GM12878 (cell line): ENCODE measurements around the gene CCDC88A. TPM values are rescaled to one million over a fixed set of nuclear protein-coding genes. Genes with fewer than 3 reads are reported as not detected.

Experiments used
- ATAC-seq: fragments of 200-7000 bp; cut with Tn5 transposase; 3 replicates; pipeline ENCODE4 v1.9.1; 2020; ENCODE audit warnings: mild to moderate bottlenecking, moderate library complexity
- BruUV-seq: library from RNA; stranded (reverse); fragments of 400-500 nt; replicated peaks from 2 replicates; lab custom pipeline; 2021; lab: Mats Ljungman, UMichigan
- CTCF ChIA-PET: fragments of 300-600 bp; sonication (Branson Sonifier 250); formaldehyde crosslinking; extraction: SDS; loops from one replicate; lab custom pipeline; 2021; ENCODE audit warnings: inconsistent platforms; lab: Yijun Ruan, JAX
- POLR2A ChIA-PET: fragments of 350-600 bp; formaldehyde crosslinking; extraction: SDS; loops from one replicate; lab custom pipeline; 2021; ENCODE audit warnings: inconsistent platforms; lab: Charles Lee
- RAD21 ChIA-PET: fragments of 300-600 bp; sonication (Branson Sonifier 250); formaldehyde crosslinking; loops from one replicate; lab custom pipeline; 2023; ENCODE audit warnings: antibody characterized with exemption; ENCODE audit not compliant: unreplicated experiment; lab: Charles Lee
- SMC1A ChIA-PET: fragments of 300-600 bp; sonication (Branson Sonifier 250); formaldehyde crosslinking; loops from one replicate; lab custom pipeline; 2023; ENCODE audit not compliant: unreplicated experiment, uncharacterized antibody; lab: Charles Lee
- DNase-seq: peaks from one replicate; pipeline ENCODE4 v3.0.0-alpha.2; 2011; ENCODE audit warnings: low read depth, low spot score
- FAIRE-seq: peaks from 3 replicates; lab custom pipeline; 2011; peaks lifted over from hg19 to GRCh38; lab: Jason Lieb, UNC
- H2AFZ ChIP-seq: 2 replicates; pipeline ENCODE4 v1.6.0; 2011; ENCODE audit warnings: low read depth, low read length, control low read depth; ENCODE audit not compliant: control insufficient read depth
- H3K27ac ChIP-seq: 2 replicates; pipeline ENCODE4 v1.5.1; 2011; ENCODE audit warnings: control low read depth; ENCODE audit not compliant: control insufficient read depth, insufficient read depth
- H3K27me3 ChIP-seq, 2 experiments: replicated peaks in 1 of 2; 2 replicates each; pipeline versions ENCODE4 v1.6.0 to v1.6.1; 2011; ENCODE audit warnings: low read length in 1 of 2; ENCODE audit not compliant: control insufficient read depth in 2 of 2, insufficient read depth in 2 of 2
- H3K36me3 ChIP-seq, 2 experiments: 2 replicates each; pipeline ENCODE4 v1.5.1; 2011; ENCODE audit warnings: low read length in 1 of 2; ENCODE audit not compliant: control insufficient read depth in 2 of 2, insufficient read depth in 2 of 2
- H3K4me1 ChIP-seq: 2 replicates; pipeline ENCODE4 v1.6.1; 2011; ENCODE audit warnings: mild to moderate bottlenecking, low read length, moderate library complexity, mixed read lengths; ENCODE audit not compliant: control insufficient read depth, insufficient read depth
- H3K4me2 ChIP-seq: 2 replicates; pipeline ENCODE4 v1.6.0; 2011; ENCODE audit warnings: control low read depth; ENCODE audit not compliant: control insufficient read depth, insufficient read depth
- H3K4me3 ChIP-seq: fragments of 200-600 bp; sonication (generic); 2 replicates; pipeline ENCODE4 v1.5.1; 2016
- H3K79me2 ChIP-seq: 2 replicates; pipeline ENCODE4 v1.6.0; 2011; ENCODE audit warnings: low read length; ENCODE audit not compliant: control insufficient read depth, insufficient read depth
- H3K9ac ChIP-seq: 2 replicates; pipeline ENCODE4 v1.8.0; 2011; ENCODE audit warnings: low read length, control low read depth, mixed read lengths; ENCODE audit not compliant: control insufficient read depth, insufficient read depth
- H3K9me3 ChIP-seq: replicated peaks from 3 replicates; pipeline ENCODE4 v1.5.1; 2011; ENCODE audit warnings: mild to moderate bottlenecking, low read length; ENCODE audit not compliant: control insufficient read depth, insufficient read depth
- H4K20me1 ChIP-seq: 2 replicates; pipeline ENCODE4 v1.6.0; 2011; ENCODE audit not compliant: control insufficient read depth, insufficient read depth
- CBX5 ChIP-seq: sonication (generic); IDR thresholded peaks from 2 replicates; pipeline ENCODE4 v1.6.1; 2016; ENCODE audit warnings: low read depth, moderate library complexity, mild to moderate bottlenecking, inconsistent platforms
- DPF2 ChIP-seq: fragments of 450-650 bp; IDR thresholded peaks from 2 replicates; pipeline ENCODE4 v1.6.1; 2017; ENCODE audit warnings: mild to moderate bottlenecking
- EED ChIP-seq: sonication (generic); IDR thresholded peaks from 2 replicates; pipeline ENCODE4 v1.6.1; 2016; ENCODE audit warnings: antibody characterized with exemption, low read depth
- EGR1 ChIP-seq, 2 experiments: IDR thresholded peaks; 1 replicate in 1 of 2; 2 replicates in 1 of 2; pipeline ENCODE4 v1.6.1; 2011 to 2012; ENCODE audit warnings: low read depth in 2 of 2, low read length in 2 of 2, borderline replicate concordance in 1 of 2, mild to moderate bottlenecking in 1 of 2, moderate library complexity in 1 of 2
- EP300 ChIP-seq, 2 experiments: fragments of 150-350 bp in 1 of 2; IDR thresholded peaks; 2 replicates each; pipeline ENCODE4 v1.6.1; 2011 to 2012; ENCODE audit warnings: low read depth in 2 of 2, low read length in 2 of 2, borderline replicate concordance in 1 of 2, improper control_type of control experiment in 1 of 2, inconsistent platforms in 1 of 2; ENCODE audit not compliant: control insufficient read depth in 1 of 2
- EZH2 ChIP-seq: IDR thresholded peaks from 2 replicates; pipeline ENCODE4 v1.6.1; 2012; ENCODE audit warnings: low read depth, mild to moderate bottlenecking, control low read depth, inconsistent platforms, low read length, borderline replicate concordance; ENCODE audit not compliant: control insufficient read depth
- HDAC6 ChIP-seq: fragments of 200-600 bp; sonication (generic); IDR thresholded peaks from one replicate; pipeline ENCODE4 v1.8.0; 2017; ENCODE audit warnings: antibody characterized with exemption; ENCODE audit not compliant: unreplicated experiment
- HDGF ChIP-seq: fragments of 450-650 bp; IDR thresholded peaks from 2 replicates; pipeline ENCODE4 v1.6.1; 2016; ENCODE audit warnings: antibody characterized with exemption
- POLR2AphosphoS2 ChIP-seq: IDR thresholded peaks from 2 replicates; pipeline ENCODE4 v1.6.1; 2011; ENCODE audit warnings: low read depth, mild to moderate bottlenecking, low read length, improper control_type of control experiment, moderate library complexity
- RBBP5 ChIP-seq: fragments of 200-600 bp; sonication (generic); conservative IDR thresholded peaks from 2 replicates; pipeline ENCODE4 v1.6.1; 2016
- SMARCA5 ChIP-seq: fragments of 450-650 bp; IDR thresholded peaks from 2 replicates; pipeline ENCODE4 v1.6.1; 2017; ENCODE audit warnings: mild to moderate bottlenecking
- STAT1 ChIP-seq: fragments of 450-650 bp; conservative IDR thresholded peaks from 2 replicates; pipeline ENCODE4 v1.6.1; 2014; ENCODE audit warnings: antibody characterized with exemption, mild to moderate bottlenecking
- ZBTB40 ChIP-seq: fragments of 450-650 bp; IDR thresholded peaks from 2 replicates; pipeline ENCODE4 v1.6.1; 2016; ENCODE audit warnings: mild to moderate bottlenecking, moderate library complexity, borderline replicate concordance
- WGBS: methylation state at CpG from one replicate; pipeline ENCODE4 v1.1.6; 2016; ENCODE audit warnings: low lambda C conversion rate; ENCODE audit not compliant: insufficient replicate concordance, insufficient coverage; ENCODE audit errors: missing lambda C conversion rate; 5-methylcytosine and 5-hydroxymethylcytosine counted together
- in situ Hi-C: fragments of 300-500 bp; cut with MboI; formaldehyde crosslinking; loops from 9 replicates; pipeline ENCODE4 v1.14.3; 2018; ENCODE audit warnings: mixed read lengths
- intact Hi-C: fragments of 100-400 bp; cut with micrococcal nuclease; formaldehyde crosslinking; loops from one replicate; pipeline ENCODE4 v1.14.2; 2022; ENCODE audit not compliant: unreplicated experiment
- polyA plus RNA-seq, 11 experiments: library from polyadenylated mRNA; depleted of rRNA in 4 of 11; unstranded in 6 of 11; stranded (reverse) in 5 of 11; fragments of >200 nt; fragmentation: Nextera tagmentation in 4 of 11; fragmentation: Illumina TruSeq in 1 of 11; extraction: Ambion mirVana in 4 of 11; extraction: Trizol in 1 of 11; gene quantifications; 1 replicate in 1 of 11; 2 replicates in 10 of 11; pipeline versions ENCODE4 v1.2.1 to v1.2.3, GENCODE V29; 2011 to 2016; ENCODE audit warnings: inconsistent platforms in 2 of 11, missing spikeins in 2 of 11, low read depth in 1 of 11
- total RNA-seq, 4 experiments: library from RNA; depleted of rRNA in 3 of 4; stranded (reverse); fragments of >200 nt in 3 of 4; fragmentation: Illumina TruSeq in 1 of 4; extraction: Trizol in 1 of 4; gene quantifications; 2 replicates each; pipeline versions ENCODE4 v1.2.1 to v1.2.3, GENCODE V29; 2013 to 2021
- TF ChIP-seq, protein P1 (sequence below): IDR thresholded peaks from 2 replicates; pipeline ENCODE4 v1.6.1; 2012; ENCODE audit warnings: low read depth, low read length, improper control_type of control experiment

Gene CCDC88A
- total and polyA plus RNA-seq, 10 of the 15 experiments (the other 5 are each of a cell fraction or from before 2014, with no cell fraction given): 1.8 to 71.6 (median 45.9) TPM

DNA sequence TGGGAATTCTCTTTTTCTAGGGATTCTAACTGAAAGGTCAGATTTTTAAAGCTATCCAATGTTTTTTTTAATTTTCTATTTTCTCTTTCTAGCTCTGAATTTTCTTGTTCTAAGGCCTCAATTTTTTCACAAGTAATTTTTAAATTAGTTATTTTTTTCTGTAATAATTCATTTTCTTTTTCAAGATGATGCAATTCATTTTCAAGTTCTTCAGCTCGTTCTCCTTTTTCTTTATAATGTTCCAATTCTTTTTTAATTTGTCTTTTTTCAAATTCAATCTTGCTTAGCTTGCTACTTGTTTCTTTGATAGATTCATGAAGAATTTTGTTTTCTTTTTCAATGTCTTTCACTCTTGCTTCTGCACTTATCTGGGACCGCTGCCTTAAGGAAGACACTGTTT, 84.9 kb downstream of the CCDC88A start (continued):
- no peak for TF ChIP-seq EGR1 (IDR thresholded peaks at IDR 0.05; ENCODE audit: borderline replicate concordance in 1 of 2, low read depth in 2 of 2, low read length in 2 of 2)
- TF ChIP-seq EZH2: no peak
- no peak for TF ChIP-seq ZBTB40
- TF ChIP-seq, all 136 proteins: peak for 0

GRCh38 chr2:55330541-55331297, 88.9 kb downstream of the CCDC88A start:
- CTCF ChIA-PET: no interaction called here
- TF ChIP-seq EP300 (IDR thresholded peaks at IDR 0.05; ENCODE audit: borderline replicate concordance in 1 of 2, control insufficient read depth in 1 of 2, low read depth in 2 of 2, low read length in 2 of 2) (no peak), POLR2AphosphoS2 (no peak), STAT1 (no peak), SMARCA5 (no peak), HDAC6 (no peak), EED (no peak), DPF2 (no peak), HDGF (no peak), CBX5 (no peak), RBBP5 (no peak)
- TF ChIP-seq, protein P1, sequence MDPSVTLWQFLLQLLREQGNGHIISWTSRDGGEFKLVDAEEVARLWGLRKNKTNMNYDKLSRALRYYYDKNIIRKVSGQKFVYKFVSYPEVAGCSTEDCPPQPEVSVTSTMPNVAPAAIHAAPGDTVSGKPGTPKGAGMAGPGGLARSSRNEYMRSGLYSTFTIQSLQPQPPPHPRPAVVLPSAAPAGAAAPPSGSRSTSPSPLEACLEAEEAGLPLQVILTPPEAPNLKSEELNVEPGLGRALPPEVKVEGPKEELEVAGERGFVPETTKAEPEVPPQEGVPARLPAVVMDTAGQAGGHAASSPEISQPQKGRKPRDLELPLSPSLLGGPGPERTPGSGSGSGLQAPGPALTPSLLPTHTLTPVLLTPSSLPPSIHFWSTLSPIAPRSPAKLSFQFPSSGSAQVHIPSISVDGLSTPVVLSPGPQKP: no peak

More at GRCh38 chr2:55330541-55331297, 88.9 kb downstream of the CCDC88A start:
- Histone ChIP-seq H3K27me3 (no peaks in the 10 kb centered on the region), H3K4me2 (no peak overlapping the region), H3K9ac (no peak overlapping the region), H3K4me1 (no peaks in the 10 kb centered on the region), H4K20me1 (no peaks in the 10 kb centered on the region), H3K4me3 (no peak overlapping the region), H2AFZ (no peak overlapping the region), H3K9me3 (peaks cover 1% of the 10 kb centered on the region; the same call in 1 of the 3 replicates), H3K27ac (no peak overlapping the region), H3K36me3 (peaks cover 0 to 4% of the 10 kb centered on the region in 2 experiments; a peak in 2 of 4 replicates), H3K79me2 (no peaks in the 10 kb centered on the region)
- no peak for FAIRE-seq
- RAD21 ChIA-PET: no interaction called here
- SMC1A ChIA-PET: interaction anchor here (1.4 kb wide), 1 partner anchor 7 kb away, joined by 3 read pairs; no protein-coding TSS in a partner anchor
- WGBS: 100% methylated on average over 1 of the region's 1 CpG
- no TSS peak for BruUV-seq
- intact Hi-C loops: no loop called here
- ATAC-seq: no peak
- POLR2A ChIA-PET: interaction anchor here (0.5 kb wide), 1 partner anchor 277 kb away, joined by 5 read pairs; no protein-coding TSS in a partner anchor
- no peak for DNase-seq
- in situ Hi-C loops: no loop called here
